Epithelial cell of esophagus (primary cell): Measurements from ENCODE around the gene DYNLT1.

Experiments
- DNase-seq: peaks from one replicate; pipeline ENCODE4 v3.0.0; 2010; ENCODE audit warnings: low read depth
- H3K4me3 ChIP-seq: 2 replicates; pipeline ENCODE4 v1.5.1; 2011; ENCODE audit warnings: mild to moderate bottlenecking, low read length, control low read depth
- CTCF ChIP-seq: IDR thresholded peaks from 2 replicates; pipeline ENCODE4 v1.5.1; 2011; ENCODE audit warnings: low read depth, mild to moderate bottlenecking, low read length, control low read depth, inconsistent platforms; ENCODE audit not compliant: insufficient read depth; ENCODE audit errors: missing control alignments

The DYNLT1 gene

GRCh38 chr6:158646023-158646910, 1.7 kb upstream of the DYNLT1 start:
- DNase-seq = peak; percentile 91
- no peak for TF ChIP-seq CTCF
- H3K4me3 ChIP-seq = no peak overlapping the region

- peak overlapping the region; percentile 88 for H3K4me3 ChIP-seq
- DNase-seq = no peak
- no peak for TF ChIP-seq CTCF
Measured at GRCh38 chr6:158645064-158646022, 800 bp upstream of the DYNLT1 start.

- no peak for DNase-seq
- H3K4me3 ChIP-seq = peak overlapping the region; percentile 88
- TF ChIP-seq CTCF = no peak
Measured at GRCh38 chr6:158643836-158644230, 710 bp downstream of the DYNLT1 start.

GRCh38 chr6:158642097-158642601, 2.4 kb downstream of the DYNLT1 start:
- H3K4me3 ChIP-seq = peak overlapping the region; percentile 4
- no peak for TF ChIP-seq CTCF
- DNase-seq = peak; percentile 91

- no peak for TF ChIP-seq CTCF
- no peak overlapping the region for H3K4me3 ChIP-seq
- DNase-seq = no peak
Measured at GRCh38 chr6:158640519-158640918, 4.0 kb downstream of the DYNLT1 start.

GRCh38 chr6:158639056-158639455, 5.5 kb downstream of the DYNLT1 start:
- DNase-seq = no peak
- H3K4me3 ChIP-seq = no peak overlapping the region
- TF ChIP-seq CTCF = no peak
